Right lobe of liver (tissue), 6 donors: ENCODE data around the gene AGFG2. TPM values are rescaled to one million over a fixed set of nuclear protein-coding genes. Genes with fewer than 3 reads are reported as not detected.

Source experiments
- ATAC-seq, 4 donors: fragments of 200-7000 bp; cut with Tn5 transposase; one replicate each; pipeline ENCODE4 v1.9.1; 2020; ENCODE audit warnings: mild to moderate bottlenecking in 4 of 4, moderate library complexity in 4 of 4
- DNase-seq, 3 donors: peaks; one replicate each; pipeline ENCODE4 v3.0.0-alpha.2; 2020
- H3K27ac ChIP-seq, 3 donors: fragments of 200-600 bp; one replicate each; pipeline ENCODE4 v1.8.0; 2022
- H3K27me3 ChIP-seq, 2 donors: fragments of 200-600 bp; one replicate each; pipeline ENCODE4 v1.8.0; 2022
- H3K36me3 ChIP-seq, 4 donors: fragments of 200-600 bp; sonication (generic) in 1 of 4; one replicate each; pipeline versions ENCODE4 v1.5.1 to v1.8.0; 2017 to 2022; ENCODE audit warnings: control low read depth in 1 of 4
- H3K4me1 ChIP-seq, 4 donors: fragments of 200-600 bp; sonication (generic) in 1 of 4; one replicate each; pipeline versions ENCODE4 v1.5.1 to v1.8.0; 2017 to 2022; ENCODE audit warnings: control low read depth in 1 of 4
- H3K4me3 ChIP-seq, 3 donors: fragments of 200-600 bp; one replicate each; pipeline ENCODE4 v1.8.0; 2022
- H3K9me3 ChIP-seq, 4 donors: fragments of 200-600 bp; sonication (generic) in 1 of 4; one replicate each; pipeline versions ENCODE4 v1.5.1 to v1.8.0; 2017 to 2022; ENCODE audit warnings: control low read depth in 1 of 4
- CTCF ChIP-seq, 4 donors: fragments of 200-600 bp in 3 of 4; fragments of 450-650 bp in 1 of 4; IDR thresholded peaks; one replicate each; pipeline versions ENCODE4 v1.5.1 to v1.8.0; 2016 to 2022; ENCODE audit warnings: antibody characterized with exemption in 4 of 4, mild to moderate bottlenecking in 2 of 4
- POLR2A ChIP-seq: fragments of 450-650 bp; IDR thresholded peaks from one replicate; pipeline ENCODE4 v1.6.1; 2017; ENCODE audit warnings: antibody characterized with exemption, mild to moderate bottlenecking
- WGBS: methylation state at CpG from one replicate; pipeline ENCODE4 v1.1.6; 2018; ENCODE audit warnings: low coverage, low lambda C conversion rate; ENCODE audit not compliant: insufficient coverage; ENCODE audit errors: missing lambda C conversion rate; 5-methylcytosine and 5-hydroxymethylcytosine counted together
- intact Hi-C, 2 donors: fragments of 100-400 bp; cut with DNase I; formaldehyde crosslinking; loops; one replicate each; pipeline versions ENCODE4 v1.11.2 to v1.14.1; 2022
- total RNA-seq, 6 experiments: library from RNA; depleted of rRNA in 2 of 6; stranded (reverse); fragments of >200 nt in 2 of 6; fragmentation: NEBNext Ultra II Directional in 3 of 6; extraction: Animal tissue kit (Norgen Biotek cat#: 25700) in 3 of 6; gene quantifications; one replicate each; pipeline versions ENCODE4 v1.1.0 to v1.2.4, GENCODE V29; 2016 to 2023
- donor health status: DM: no; HTN: yes; CAD: no.
- donor health status: DM: no; HTN: no; CAD: no.
- donor health status: DM: no; HTN: no; CAD: no.
- donor health status: DM: no; HTN: yes; CAD: no.
- donor health status: DM: no; HTN: yes; CAD: no.

The AGFG2 gene
- total RNA-seq, 6 experiments from 2014 or later: 52.9 to 86.3 (median 69.8) TPM

GRCh38 chr7:100568896-100569844, 30.2 kb downstream of the AGFG2 start:
- H3K36me3 ChIP-seq: peaks cover 0 to 9% (median 3%) of the 10 kb centered on the region in 4 donors
- H3K27ac ChIP-seq: peak overlapping the region; percentile 78 to 96 (median 90)
- intact Hi-C loops: loop anchor here in 1 of 2 donors (10.0 kb wide), 1 partner anchor 126 kb away; the partner anchor contains the start of gene GIGYF1
- H3K27me3 ChIP-seq: no peaks in the 10 kb centered on the region
- DNase-seq: peak; percentile 91 to 97 (median 97)
- H3K4me1 ChIP-seq: peaks cover 0 to 63% (median 31%) of the 10 kb centered on the region in 4 donors
- H3K4me3 ChIP-seq: peak overlapping the region; percentile 23 to 49 (median 49)
- peak; percentile 56 to 69 (median 59) for ATAC-seq
- 12% methylated on average over 22 of the region's 36 CpGs for WGBS
- TF ChIP-seq POLR2A: peak; percentile 84
- TF ChIP-seq CTCF (IDR thresholded peaks at IDR 0.05): peak; percentile 51 to 81 (median 60)
- H3K9me3 ChIP-seq: no peaks in the 10 kb centered on the region

GRCh38 chr7:100570954-100571828, 32.2 kb downstream of the AGFG2 start:
- Histone ChIP-seq H3K4me3 (peak overlapping the region in 2 of 3 donors; percentile 49), H3K27me3 (no peaks in the 10 kb centered on the region), H3K36me3 (peaks cover 0 to 16% (median 2%) of the 10 kb centered on the region in 4 donors), H3K4me1 (peaks cover 0 to 46% (median 22%) of the 10 kb centered on the region in 4 donors), H3K9me3 (no peaks in the 10 kb centered on the region), H3K27ac (peak overlapping the region in 2 of 3 donors; percentile 90 to 96)
- TF ChIP-seq CTCF (IDR thresholded peaks at IDR 0.05) (no peak), POLR2A (peak; percentile 59)
- 34% methylated on average over 8 of the region's 26 CpGs for WGBS
- DNase-seq (peak in 2 of 3 donors; percentile 51 to 76), ATAC-seq (peak in 2 of 4 donors; percentile 0)
- intact Hi-C loops: loop anchor here in 1 of 2 donors (5.0 kb wide), 1 partner anchor 121 kb away; the partner anchor contains the start of gene GIGYF1

- WGBS: no CpG with 5 or more reads among the region's 2 CpGs
- intact Hi-C loops: loop anchor here in 1 of 2 donors (5.0 kb wide), 1 partner anchor 121 kb away; the partner anchor contains the start of gene GIGYF1
- no peak for DNase-seq
Observed at GRCh38 chr7:100571829-100572116, 32.8 kb downstream of the AGFG2 start.

More at GRCh38 chr7:100571829-100572116, 32.8 kb downstream of the AGFG2 start:
- Histone ChIP-seq H3K27me3 (no peaks in the 10 kb centered on the region), H3K4me1 (peaks cover 0 to 40% (median 19%) of the 10 kb centered on the region in 4 donors), H3K9me3 (no peaks in the 10 kb centered on the region), H3K27ac (peak overlapping the region in 1 of 3 donors; percentile 96), H3K36me3 (peaks cover 0 to 18% (median 2%) of the 10 kb centered on the region in 4 donors), H3K4me3 (no peak overlapping the region)
- no peak for ATAC-seq
- no peak for TF ChIP-seq POLR2A
- no peak for TF ChIP-seq CTCF (IDR thresholded peaks at IDR 0.05)
